ENCODE results near the gene SERPINE1.

DNA sequence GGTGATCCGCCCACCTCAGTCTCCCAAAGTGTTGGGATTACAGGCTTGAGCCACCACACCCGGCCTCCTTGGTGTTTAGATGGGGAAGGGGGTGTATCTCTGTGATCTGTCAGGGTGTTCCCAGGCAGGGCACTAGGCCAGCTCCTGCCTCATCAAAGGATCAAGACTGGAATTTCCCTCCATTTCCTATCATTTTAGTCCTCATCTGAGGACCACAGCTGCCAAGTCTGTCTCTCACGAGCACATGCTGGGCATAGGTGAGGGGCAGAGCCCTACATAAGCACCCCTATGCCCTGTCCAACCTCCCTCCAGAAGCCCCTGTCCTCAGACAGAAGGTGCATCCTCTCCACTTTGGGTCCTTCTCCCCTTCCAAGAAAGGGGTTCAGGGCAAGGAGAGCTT, 22.1 kb upstream of the SERPINE1 start:
- TF ChIP-seq, protein P1, sequence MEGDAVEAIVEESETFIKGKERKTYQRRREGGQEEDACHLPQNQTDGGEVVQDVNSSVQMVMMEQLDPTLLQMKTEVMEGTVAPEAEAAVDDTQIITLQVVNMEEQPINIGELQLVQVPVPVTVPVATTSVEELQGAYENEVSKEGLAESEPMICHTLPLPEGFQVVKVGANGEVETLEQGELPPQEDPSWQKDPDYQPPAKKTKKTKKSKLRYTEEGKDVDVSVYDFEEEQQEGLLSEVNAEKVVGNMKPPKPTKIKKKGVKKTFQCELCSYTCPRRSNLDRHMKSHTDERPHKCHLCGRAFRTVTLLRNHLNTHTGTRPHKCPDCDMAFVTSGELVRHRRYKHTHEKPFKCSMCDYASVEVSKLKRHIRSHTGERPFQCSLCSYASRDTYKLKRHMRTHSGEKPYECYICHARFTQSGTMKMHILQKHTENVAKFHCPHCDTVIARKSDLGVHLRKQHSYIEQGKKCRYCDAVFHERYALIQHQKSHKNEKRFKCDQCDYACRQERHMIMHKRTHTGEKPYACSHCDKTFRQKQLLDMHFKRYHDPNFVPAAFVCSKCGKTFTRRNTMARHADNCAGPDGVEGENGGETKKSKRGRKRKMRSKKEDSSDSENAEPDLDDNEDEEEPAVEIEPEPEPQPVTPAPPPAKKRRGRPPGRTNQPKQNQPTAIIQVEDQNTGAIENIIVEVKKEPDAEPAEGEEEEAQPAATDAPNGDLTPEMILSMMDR (IDR thresholded peaks at IDR 0.05) = no peak
- no peak for TF ChIP-seq POLR2A (IDR thresholded peaks at IDR 0.05)

Measured in prostate gland (tissue), 2 donors.